ENCODE results near the gene KCNN3. TPM values are rescaled to one million over a fixed set of nuclear protein-coding genes. Genes with fewer than 3 reads are reported as not detected.

KCNN3 gene
- total and polyA plus RNA-seq, 2 of the 8 experiments (the other 6 are each of a cell fraction or from before 2014, with no cell fraction given): 2.8 to 3.7 TPM

GRCh38 chr1:154735061-154735803, 134.8 kb downstream of the KCNN3 start (continued):
- TF ChIP-seq MAX (IDR thresholded peaks at IDR 0.05): no peak
- TF ChIP-seq USF2 (IDR thresholded peaks at IDR 0.05; ENCODE audit: low read length): no peak
- no peak for TF ChIP-seq CHD1 (IDR thresholded peaks at IDR 0.05; ENCODE audit: low read depth, low read length)
- TF ChIP-seq SIRT6 (IDR thresholded peaks at IDR 0.05; ENCODE audit: low read length): no peak
